Common myeloid progenitor, CD34-positive (primary cell): ENCODE measurements around the gene LIME1.

ENCODE experiments used
- CTCF ChIA-PET: fragments of 350-600 bp; sonication (Branson Sonifier 250); formaldehyde crosslinking; loops from one replicate; lab custom pipeline; 2021; ENCODE audit warnings: antibody characterized with exemption; lab: Charles Lee
- POLR2A ChIA-PET: fragments of 350-600 bp; sonication (Branson Sonifier 250); formaldehyde crosslinking; loops from one replicate; lab custom pipeline; 2021; ENCODE audit warnings: antibody characterized with exemption; lab: Charles Lee
- DNase-seq, 3 donors: peaks; one replicate each; pipeline versions ENCODE4 v3.0.0 to v3.0.0-alpha.2; 2013
- H3K27ac ChIP-seq, 2 experiments: 1 replicate in 1 of 2; 2 replicates in 1 of 2; pipeline ENCODE4 v1.7.0; 2013; ENCODE audit warnings: inconsistent platforms in 2 of 2, low read length in 2 of 2, mild to moderate bottlenecking in 2 of 2, low read depth in 1 of 2, moderate library complexity in 1 of 2; ENCODE audit not compliant: severe bottlenecking in 2 of 2, insufficient read depth in 1 of 2, poor library complexity in 1 of 2
- H3K27me3 ChIP-seq, 5 experiments: replicated peaks in 2 of 5; 1 replicate in 3 of 5; 2 replicates in 2 of 5; pipeline versions ENCODE4 v1.6.1 to v1.7.0; 2013; ENCODE audit warnings: low read length in 4 of 5, mild to moderate bottlenecking in 2 of 5, moderate library complexity in 2 of 5, inconsistent platforms in 1 of 5; ENCODE audit not compliant: insufficient read depth in 5 of 5, control insufficient read depth in 4 of 5
- H3K36me3 ChIP-seq, 4 experiments: 1 replicate in 2 of 4; 2 replicates in 2 of 4; pipeline versions ENCODE4 v1.6.1 to v1.7.0; 2013; ENCODE audit warnings: low read length in 3 of 4, control low read depth in 1 of 4, mild to moderate bottlenecking in 1 of 4; ENCODE audit not compliant: control insufficient read depth in 4 of 4, insufficient read depth in 4 of 4
- H3K4me1 ChIP-seq, 4 experiments: 1 replicate in 3 of 4; 2 replicates in 1 of 4; pipeline versions ENCODE4 v1.6.1 to v1.7.1; 2013; ENCODE audit warnings: low read length in 3 of 4, mild to moderate bottlenecking in 3 of 4, control low read depth in 1 of 4, inconsistent platforms in 1 of 4, moderate library complexity in 1 of 4; ENCODE audit not compliant: control insufficient read depth in 4 of 4, insufficient read depth in 4 of 4; ENCODE audit errors: control extremely low read depth in 1 of 4
- H3K4me3 ChIP-seq, 7 experiments: 1 replicate in 4 of 7; 2 replicates in 3 of 7; pipeline versions ENCODE4 v1.5.1 to v1.7.0; 2013; ENCODE audit warnings: mild to moderate bottlenecking in 7 of 7, low read length in 6 of 7, moderate library complexity in 6 of 7, inconsistent platforms in 2 of 7, low read depth in 2 of 7, control low read depth in 1 of 7; ENCODE audit not compliant: insufficient read depth in 4 of 7, control insufficient read depth in 1 of 7; ENCODE audit errors: extremely low read depth in 1 of 7
- H3K9me3 ChIP-seq, 5 experiments: 1 replicate in 4 of 5; 2 replicates in 1 of 5; pipeline versions ENCODE4 v1.6.1 to v1.7.1; 2013; ENCODE audit warnings: low read length in 4 of 5, mild to moderate bottlenecking in 2 of 5, inconsistent platforms in 1 of 5, low read depth in 1 of 5, moderate library complexity in 1 of 5; ENCODE audit not compliant: control insufficient read depth in 4 of 5, insufficient read depth in 2 of 5; ENCODE audit errors: control extremely low read depth in 1 of 5
- WGBS: methylation state at CpG from one replicate; pipeline ENCODE4 v1.1.5; 2013; ENCODE audit not compliant: insufficient coverage; 5-methylcytosine and 5-hydroxymethylcytosine counted together

Gene LIME1

DNA sequence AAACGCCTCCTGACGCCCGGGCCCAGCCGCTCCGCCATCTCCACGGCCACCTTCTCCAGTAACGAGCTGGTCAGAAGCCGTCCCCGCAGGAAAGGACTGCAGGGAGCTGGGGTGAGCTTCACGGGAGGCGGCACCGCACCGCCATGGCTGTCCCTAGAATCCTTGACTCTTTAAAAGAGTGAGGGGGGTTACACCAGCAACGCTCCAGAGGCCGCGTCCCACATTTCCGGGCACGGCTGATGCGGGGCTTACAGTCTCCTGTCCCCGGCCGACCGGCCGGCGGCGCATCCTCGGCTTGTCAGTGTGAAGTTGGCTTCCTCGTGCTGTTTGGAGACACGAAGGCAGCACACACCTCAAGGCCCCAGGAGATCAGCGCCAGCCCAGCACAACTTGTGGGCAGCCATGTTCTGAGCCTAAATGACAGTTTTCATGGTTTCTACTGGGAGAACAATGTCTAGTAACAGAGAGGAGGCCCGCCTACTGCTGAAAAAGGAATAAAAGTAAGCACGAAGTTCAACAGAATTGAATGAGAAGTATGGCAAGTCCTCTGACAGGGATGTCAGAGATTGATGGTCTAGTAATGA is 33.5 kb downstream of the LIME1 start:
- POLR2A ChIA-PET = no interaction called here
- Histone ChIP-seq H3K36me3 (peaks cover 2 to 23% (median 6%) of the 10 kb centered on the region in 4 experiments), H3K9me3 (no peaks in the 10 kb centered on the region), H3K4me3 (no peak overlapping the region), H3K27me3 (no peaks in the 10 kb centered on the region), H3K4me1 (peaks cover 0 to 4% (median 0%) of the 10 kb centered on the region in 4 experiments), H3K27ac (no peak overlapping the region)
- WGBS = 97% methylated on average over 30 of the region's 31 CpGs
- DNase-seq = no peak
- CTCF ChIA-PET = interaction anchor here (1.3 kb wide), 1 partner anchor 16 kb away, joined by 3 read pairs; no protein-coding TSS in a partner anchor

DNA sequence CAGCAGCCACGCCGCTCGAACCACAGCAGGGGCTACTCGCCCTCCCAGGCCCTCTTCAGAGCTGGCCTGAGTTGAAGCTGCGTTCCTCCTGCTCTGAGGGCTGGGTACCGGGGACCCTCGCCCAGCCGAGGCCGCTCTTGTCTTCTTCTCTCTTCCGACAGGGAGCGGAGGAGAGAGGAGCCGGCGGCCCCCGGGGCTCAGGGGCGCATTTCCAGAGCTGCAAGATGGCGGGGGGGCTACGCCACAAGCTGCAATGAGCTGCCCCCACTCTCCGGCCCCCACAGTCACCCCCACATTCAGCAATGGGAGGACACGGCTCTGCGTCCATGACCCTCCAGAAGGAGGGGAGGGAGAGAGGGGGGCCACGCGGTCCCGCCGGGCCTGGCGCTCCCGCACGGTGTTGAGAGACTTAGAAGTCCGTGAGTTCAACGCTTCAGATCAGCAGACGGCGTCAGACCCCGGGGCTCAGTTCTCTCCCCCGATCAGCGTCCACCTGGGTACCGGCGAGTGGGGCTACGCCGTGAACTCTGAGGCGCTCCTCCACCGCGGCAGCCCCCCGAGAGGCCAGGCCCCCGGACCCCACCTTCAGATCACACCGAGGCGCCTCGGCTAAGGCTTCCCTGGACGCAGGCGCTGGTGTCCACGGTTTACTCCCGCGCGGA is 34.7 kb downstream of the LIME1 start:
- Histone ChIP-seq H3K36me3 (peaks cover 2 to 23% (median 4%) of the 10 kb centered on the region in 4 experiments), H3K4me3 (no peak overlapping the region), H3K27ac (no peak overlapping the region), H3K4me1 (peaks cover 0 to 6% (median 3%) of the 10 kb centered on the region in 4 experiments), H3K27me3 (no peaks in the 10 kb centered on the region), H3K9me3 (no peaks in the 10 kb centered on the region)
- WGBS = 95% methylated on average over 50 of the region's 52 CpGs
- no peak for DNase-seq
- ChIA-PET POLR2A (no interaction called here), CTCF (no interaction called here)

DNA sequence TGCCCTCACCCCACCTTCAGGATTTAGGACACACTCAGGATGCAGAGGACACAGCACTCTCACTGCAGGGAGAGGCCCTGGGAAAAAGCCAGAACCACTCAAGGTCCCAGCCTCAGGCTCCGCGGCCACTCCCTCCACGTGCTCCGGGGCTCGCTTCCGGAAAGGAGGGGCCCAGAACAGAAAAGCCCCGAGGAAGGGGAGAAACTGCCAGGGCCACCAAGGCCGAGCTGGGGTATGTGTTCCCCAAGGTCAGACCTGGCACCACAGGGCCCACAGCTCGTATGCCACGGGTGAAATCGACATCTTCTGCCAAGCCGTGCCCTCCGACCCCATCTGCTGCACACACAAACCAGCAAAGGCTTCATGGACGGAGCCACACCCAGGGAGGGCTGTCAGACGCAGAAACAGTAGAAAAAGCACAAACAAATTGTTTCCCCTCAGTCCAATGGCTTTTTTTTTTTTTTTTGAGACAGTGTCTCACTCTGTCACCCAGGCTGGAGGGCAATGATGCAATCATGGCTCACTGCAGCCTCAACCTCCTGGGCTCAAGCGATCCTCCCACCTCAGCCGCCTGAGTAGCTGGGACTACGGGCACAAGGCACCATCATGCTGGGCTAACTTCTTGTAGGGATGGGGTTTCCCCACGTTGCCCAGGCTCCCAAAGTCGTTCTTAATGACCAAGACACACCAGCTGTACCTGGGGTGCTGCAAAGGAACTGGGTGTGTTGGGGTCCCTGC is 36.5 kb downstream of the LIME1 start:
- CTCF ChIA-PET = interaction anchor here (1.2 kb wide), 1 partner anchor 91 kb away, joined by 3 read pairs; no protein-coding TSS in a partner anchor
- Histone ChIP-seq H3K4me1 (peaks cover 0 to 6% (median 3%) of the 10 kb centered on the region in 4 experiments), H3K27ac (no peak overlapping the region), H3K9me3 (no peaks in the 10 kb centered on the region), H3K4me3 (no peak overlapping the region), H3K27me3 (no peaks in the 10 kb centered on the region), H3K36me3 (peaks cover 1 to 12% (median 4%) of the 10 kb centered on the region in 4 experiments)
- POLR2A ChIA-PET = interaction anchor here (0.7 to 1.1 kb wide), 2 partner anchors 91 to 196 kb away, joined by 3 read pairs; no protein-coding TSS in a partner anchor
- 89% methylated on average over 19 of the region's 20 CpGs for WGBS
- DNase-seq = no peak

DNA sequence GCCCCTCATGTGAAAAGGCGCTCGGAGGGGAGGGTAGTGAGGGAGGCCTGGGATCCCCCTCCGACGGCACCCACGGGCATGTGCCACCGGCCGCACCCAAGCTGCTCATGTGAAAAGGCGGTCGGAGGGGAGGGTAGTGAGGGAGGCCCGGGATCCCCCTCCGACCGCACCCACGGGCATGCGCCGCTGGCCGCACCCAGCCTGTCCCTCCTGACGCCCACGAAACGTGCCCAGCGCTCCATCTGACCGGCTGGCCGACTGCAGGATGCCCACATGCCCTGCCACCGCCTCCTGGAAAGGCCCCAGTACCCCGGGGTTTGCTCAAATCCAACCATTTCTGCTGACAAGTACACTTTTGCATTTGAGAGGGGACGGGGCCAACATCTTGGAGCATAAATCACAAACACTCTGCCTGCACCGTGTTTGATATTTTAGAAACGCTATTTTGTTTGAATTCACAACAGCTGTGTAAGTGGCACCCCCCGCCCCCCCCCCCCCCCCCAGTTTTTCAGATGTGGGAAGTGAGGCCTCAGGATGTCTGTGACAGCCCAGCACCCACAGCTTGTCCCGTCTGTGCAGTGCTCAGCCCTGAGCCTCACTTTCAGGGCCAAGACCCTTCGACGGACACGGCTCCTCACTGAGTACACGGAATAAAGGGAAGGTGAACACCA is 37.2 kb downstream of the LIME1 start:
- Histone ChIP-seq H3K27me3 (no peaks in the 10 kb centered on the region), H3K4me1 (peaks cover 0 to 8% (median 4%) of the 10 kb centered on the region in 4 experiments), H3K9me3 (no peaks in the 10 kb centered on the region), H3K4me3 (no peak overlapping the region), H3K27ac (no peak overlapping the region), H3K36me3 (peaks cover 0 to 10% (median 4%) of the 10 kb centered on the region in 4 experiments)
- CTCF ChIA-PET = interaction anchor here (1.2 kb wide), 1 partner anchor 92 kb away, joined by 3 read pairs; no protein-coding TSS in a partner anchor
- DNase-seq = no peak
- POLR2A ChIA-PET = interaction anchor here (0.7 to 1.1 kb wide), 2 partner anchors 90 to 195 kb away, joined by 3 read pairs; no protein-coding TSS in a partner anchor
- WGBS = 96% methylated on average over 30 of the region's 33 CpGs

DNA sequence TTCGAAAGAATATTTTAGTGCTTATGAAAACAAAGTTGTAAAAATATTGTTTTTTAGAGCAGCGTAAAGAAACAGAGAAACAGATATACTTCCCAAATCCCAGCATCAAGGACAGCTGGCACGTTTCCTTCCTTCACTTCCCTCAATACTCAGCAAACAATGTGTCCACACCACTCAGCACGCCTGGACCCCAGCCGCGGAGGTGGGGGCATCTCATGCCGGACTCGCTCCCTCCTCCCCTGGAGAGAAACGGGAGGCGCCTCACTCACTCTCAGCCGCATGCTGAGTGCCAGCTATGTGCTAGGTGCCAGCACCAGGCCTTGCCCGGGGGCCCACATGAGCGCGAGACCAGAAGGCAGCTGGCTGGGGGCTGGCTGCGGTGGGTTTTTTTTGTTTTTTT is 37.8 kb downstream of the LIME1 start:
- Histone ChIP-seq H3K36me3 (peaks cover 0 to 5% (median under 1%) of the 10 kb centered on the region in 4 experiments), H3K4me1 (peaks cover 0 to 10% (median 5%) of the 10 kb centered on the region in 4 experiments), H3K27me3 (no peaks in the 10 kb centered on the region), H3K9me3 (no peaks in the 10 kb centered on the region), H3K4me3 (no peak overlapping the region), H3K27ac (no peak overlapping the region)
- no peak for DNase-seq
- WGBS = 97% methylated on average over 5 of the region's 15 CpGs
- ChIA-PET POLR2A (interaction anchor here (1.1 kb wide), 1 partner anchor 90 kb away, joined by 3 read pairs; no protein-coding TSS in a partner anchor), CTCF (interaction anchor here (0.9 to 2.4 kb wide), 4 partner anchors 24 to 92 kb away, joined by 3 to 10 read pairs (median 4); partner anchors contain the start of genes ABHD16B and TPD52L2)

DNA sequence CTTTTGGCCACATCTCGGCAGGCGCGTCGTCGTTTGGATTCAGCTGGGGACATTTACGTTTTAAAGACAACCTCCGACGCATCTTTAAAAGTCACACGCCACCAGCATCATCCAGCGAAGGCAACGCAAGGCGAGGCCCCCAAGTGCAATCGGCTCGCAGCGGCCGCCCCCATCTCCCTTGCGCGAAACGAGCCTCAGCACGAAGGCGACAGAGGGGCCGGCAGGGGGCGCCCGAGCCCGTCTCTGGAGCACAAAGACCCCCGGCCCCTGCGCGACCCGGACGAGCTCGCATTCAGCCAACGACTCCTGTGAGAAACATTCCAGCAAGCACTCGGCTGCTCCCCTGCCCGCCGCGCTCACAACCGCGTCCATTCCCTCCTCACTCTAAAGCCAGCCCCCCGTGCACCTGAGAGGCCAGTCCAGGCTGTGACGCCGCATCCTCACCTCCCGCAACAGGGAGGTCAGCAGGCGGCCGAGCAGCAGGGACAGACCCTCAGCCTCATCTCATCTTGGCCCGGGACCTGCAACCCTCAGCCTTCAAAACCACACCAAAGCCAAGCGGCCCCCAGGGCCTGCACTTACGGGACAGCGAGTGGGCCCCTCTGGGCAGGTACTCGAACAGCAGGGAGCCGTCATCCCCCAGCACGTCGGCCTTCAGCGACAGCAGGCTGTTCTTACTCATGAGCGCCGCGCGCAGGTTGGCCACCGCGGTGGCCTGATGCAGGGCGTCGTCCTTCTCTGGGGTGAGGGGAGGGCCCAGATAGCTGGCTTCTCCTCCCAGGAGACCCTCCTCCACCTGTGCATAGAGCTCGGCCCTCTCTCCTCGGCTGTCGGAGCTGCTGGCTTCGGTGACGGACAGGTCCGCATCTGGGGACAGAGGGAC is 38.9 kb downstream of the LIME1 start:
- WGBS = 69% methylated on average over 58 of the region's 67 CpGs
- Histone ChIP-seq H3K9me3 (no peaks in the 10 kb centered on the region), H3K27me3 (no peaks in the 10 kb centered on the region), H3K4me1 (peaks cover 0 to 10% (median 5%) of the 10 kb centered on the region in 4 experiments), H3K4me3 (peak overlapping the region in 2 of 7 experiments; percentile 16 to 19), H3K36me3 (peaks cover 0 to 4% (median 0%) of the 10 kb centered on the region in 4 experiments), H3K27ac (no peak overlapping the region)
- CTCF ChIA-PET = interaction anchor here (0.8 to 2.4 kb wide), 11 partner anchors 9 to 99 kb away, joined by 3 to 10 read pairs (median 4); partner anchors contain the start of genes ABHD16B, ARFRP1, TPD52L2 and ZGPAT
- DNase-seq = peak; percentile 42 to 63 (median 61)
- POLR2A ChIA-PET = no interaction called here
